Activated CD4-positive, alpha-beta T cell treated with anti-CD3 and anti-CD28 coated beads for 48 hours (primary cell): ENCODE results near the gene ZDHHC14.
"Not testable (repeated sequence)": the region's sequence is repeated elsewhere in the genome, so short reads cannot be mapped to it uniquely, and the experiment has no call there.

Experiments
- DNase-seq: peaks from one replicate; pipeline ENCODE4 v3.0.0-alpha.2; 2020

The ZDHHC14 gene

DNA sequence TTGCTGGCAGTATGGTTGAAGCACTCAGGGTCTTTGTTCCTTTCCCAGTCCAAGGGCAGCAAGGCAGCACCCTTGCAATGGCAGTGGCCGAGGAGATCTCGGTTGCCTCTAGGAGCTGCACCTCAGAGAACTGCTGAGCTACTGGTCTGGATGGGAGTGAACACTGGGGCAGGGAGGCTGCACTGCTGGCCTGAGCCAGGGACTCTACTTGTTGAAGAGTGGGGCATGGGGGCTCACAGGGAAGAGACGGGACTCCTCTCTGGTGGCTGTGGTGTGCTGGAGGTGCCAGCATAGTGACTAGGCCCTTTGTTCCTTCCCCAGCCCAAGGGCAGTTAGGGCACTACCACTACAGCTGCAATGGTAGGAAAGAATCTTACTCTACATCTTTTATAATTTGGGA, 203.0 kb downstream of the ZDHHC14 start:
- no peak for DNase-seq

- DNase-seq, result no peak
These were observed 204.5 kb downstream of the ZDHHC14 start for GRCh38 chr6:157585274-157586087.

DNA sequence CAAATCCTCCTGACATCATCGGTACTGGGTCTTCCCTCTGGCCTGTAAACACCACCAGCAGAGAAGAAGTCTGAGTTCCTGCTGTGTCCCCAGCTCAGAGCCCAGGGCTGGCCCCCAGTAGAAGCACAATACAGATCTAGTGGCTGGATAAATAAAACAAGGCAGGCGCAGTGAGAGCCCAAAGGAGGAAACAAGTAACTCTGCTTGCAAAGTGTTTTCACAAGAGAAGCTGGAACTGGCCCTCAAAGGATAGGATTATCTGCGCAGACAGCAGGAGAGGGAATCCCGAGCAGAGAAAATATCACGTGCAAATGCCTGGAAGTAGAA, 205.1 kb downstream of the ZDHHC14 start:
- DNase-seq, result no peak

- no peak for DNase-seq
These were observed 205.6 kb downstream of the ZDHHC14 start for GRCh38 chr6:157586476-157587126.

DNA sequence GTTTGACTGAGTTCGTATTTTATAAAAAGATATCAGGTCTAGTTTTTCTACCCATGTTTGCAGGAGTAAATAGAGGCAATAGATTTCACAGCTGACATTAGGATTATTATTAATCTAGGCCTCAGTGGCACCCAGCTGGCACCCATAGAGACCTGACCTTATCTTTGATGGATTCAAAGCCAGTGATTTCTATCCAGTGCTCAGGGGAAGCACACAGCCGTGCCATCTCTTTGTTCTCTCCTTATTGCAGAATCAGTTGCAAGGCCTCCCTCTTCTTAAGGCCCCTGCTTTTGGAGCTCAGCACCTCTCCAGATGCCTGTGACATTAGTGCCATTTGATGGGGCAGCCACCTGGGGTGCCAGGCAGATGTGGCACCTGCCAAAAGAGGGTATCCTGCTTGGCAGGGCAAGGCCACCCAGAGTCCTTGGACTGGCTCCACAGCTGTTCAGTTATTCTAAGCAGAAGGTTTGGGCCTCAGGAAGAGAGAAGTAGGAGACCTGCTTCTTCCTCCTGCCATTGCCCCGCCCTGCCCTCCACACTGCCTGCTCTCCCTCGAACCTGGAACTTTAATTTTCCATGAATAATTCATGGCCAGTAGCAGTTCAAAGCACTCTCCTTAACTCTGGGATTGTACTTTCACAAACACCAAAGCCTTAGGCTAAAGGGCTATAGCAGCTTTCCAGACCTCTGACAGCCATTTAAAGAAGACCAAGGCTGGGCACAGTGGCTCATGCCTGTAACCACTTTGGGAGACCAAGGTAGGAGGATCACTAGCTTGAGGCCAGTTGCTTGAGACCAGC, 206.3 kb downstream of the ZDHHC14 start:
- DNase-seq, result no peak

DNA sequence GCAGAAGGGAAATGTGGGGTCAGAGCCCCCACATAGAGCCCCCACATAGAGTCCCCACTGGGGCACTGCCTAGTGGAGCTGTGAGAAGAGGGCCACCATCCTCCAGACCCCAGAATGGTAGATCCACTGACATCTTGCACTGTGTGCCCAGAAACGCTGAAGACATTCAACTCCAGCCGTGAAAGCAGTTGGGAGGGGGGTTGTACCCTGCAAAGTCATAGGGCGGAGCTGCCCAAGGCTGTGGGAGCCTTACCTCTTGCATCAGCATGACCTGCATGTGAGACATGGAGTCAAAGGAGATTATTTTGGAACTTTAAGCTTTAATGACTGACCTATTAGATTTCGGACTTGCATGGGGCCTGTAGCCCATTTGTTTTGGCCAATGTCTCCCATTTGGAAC, 209.7 kb downstream of the ZDHHC14 start:
- DNase-seq, result not testable (repeated sequence)

GRCh38 chr6:157592541-157592940, 211.6 kb downstream of the ZDHHC14 start:
- DNase-seq, result no peak

GRCh38 chr6:157592980-157593379, 212.0 kb downstream of the ZDHHC14 start:
- no peak for DNase-seq

DNA sequence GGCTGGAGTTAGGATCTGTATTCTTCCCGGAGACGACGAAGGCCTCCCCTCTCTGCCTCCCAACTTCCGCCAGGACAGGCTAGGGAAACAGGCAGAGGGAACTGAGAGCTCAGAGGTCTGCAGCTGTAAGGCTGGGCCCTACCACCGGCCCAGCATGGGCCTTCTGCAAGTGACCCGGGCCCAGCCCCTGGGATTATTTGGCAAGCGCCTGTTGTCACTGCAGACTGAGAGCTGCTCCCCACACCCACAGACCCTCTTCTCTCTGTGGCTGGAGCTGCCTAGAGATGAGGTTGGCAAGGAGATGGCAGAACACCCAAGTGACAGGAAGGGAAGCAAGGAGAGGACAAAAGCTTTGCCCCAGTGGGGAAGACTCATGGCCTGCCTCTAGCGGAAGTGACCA, 212.6 kb downstream of the ZDHHC14 start:
- no peak for DNase-seq

DNA sequence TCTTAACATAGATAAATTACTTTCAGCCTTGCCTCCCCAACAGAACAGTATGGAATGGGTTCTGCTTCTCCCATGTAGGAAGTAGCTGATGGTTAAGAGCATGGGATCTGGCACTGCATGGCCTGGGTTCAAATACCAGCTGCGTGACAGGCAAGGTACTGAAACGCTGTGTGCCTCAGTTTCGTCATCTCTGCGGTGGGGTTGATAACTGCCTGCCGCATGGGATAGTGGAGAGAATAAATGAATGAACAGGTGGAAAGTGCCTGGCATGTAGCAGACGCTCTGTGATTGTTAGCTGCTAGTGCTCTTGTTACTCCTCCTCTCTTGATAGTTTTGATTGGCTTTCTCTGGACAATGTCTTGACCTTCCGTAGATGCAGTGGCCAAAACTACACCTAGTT, 213.3 kb downstream of the ZDHHC14 start:
- no peak for DNase-seq

GRCh38 chr6:157595768-157596167, 214.8 kb downstream of the ZDHHC14 start:
- DNase-seq, result no peak

- DNase-seq, result no peak
These were observed 215.5 kb downstream of the ZDHHC14 start for GRCh38 chr6:157596461-157596860.

GRCh38 chr6:157596886-157597285, 215.9 kb downstream of the ZDHHC14 start:
- DNase-seq, result no peak

DNA sequence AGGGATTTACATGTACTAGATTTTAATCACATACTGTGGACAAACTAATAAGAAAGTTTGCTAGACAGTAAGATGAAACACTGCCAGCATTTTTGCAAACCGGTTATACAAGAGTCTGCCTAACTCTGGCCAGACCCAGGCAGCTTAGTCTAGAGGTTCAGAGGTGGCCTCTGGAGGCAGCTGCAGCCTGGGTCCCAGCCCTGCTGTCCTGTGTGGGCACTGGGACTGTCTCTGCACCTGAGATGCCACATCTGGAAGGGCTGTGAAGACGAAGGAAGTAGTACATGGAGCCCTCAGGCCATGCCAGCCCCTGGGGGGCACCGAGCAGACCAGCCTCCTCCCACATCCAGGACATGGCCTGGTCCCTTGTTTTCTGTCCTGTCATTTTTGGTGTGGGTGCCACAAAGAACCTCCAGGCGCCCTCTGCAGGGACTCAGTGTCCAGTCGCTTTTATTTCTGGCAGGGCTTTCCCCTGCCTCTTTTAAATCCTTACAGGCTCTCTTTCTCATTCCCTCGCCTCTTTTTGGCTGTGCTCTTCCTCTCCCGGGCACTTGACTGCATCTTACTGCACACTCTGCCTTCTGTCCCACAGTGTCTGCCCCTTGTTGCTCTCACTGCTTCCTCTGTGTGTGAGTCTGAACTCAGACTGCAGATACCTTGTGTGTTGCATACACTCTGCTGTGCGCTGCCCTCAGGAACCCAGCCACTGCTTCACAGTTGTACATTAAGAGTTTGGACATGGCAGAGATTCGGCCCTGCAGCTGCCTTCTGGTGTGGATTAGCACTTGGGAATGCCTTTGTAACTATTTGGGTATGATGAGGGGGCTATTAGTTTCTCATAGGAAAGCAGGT, 216.7 kb downstream of the ZDHHC14 start:
- DNase-seq, result peak; percentile 45

DNA sequence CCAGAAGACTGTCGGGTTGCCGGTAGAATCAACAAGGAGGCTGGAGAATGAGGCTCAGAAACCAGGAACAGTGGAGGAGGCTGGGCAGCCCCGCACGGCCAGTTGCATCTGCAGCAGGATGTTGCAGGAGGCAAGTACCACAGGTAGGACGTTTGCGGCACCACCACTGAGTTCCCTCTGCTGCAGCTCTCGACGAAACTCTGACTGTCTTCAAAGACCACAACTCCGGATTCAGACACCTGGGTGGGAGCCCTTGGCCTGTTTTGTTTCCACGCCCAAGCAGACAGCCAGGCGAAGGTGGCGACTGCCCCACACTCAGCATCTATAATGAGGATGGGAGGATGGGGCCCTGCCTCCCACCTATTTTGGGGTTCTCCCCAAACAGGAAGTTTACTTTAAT, 218.2 kb downstream of the ZDHHC14 start:
- DNase-seq, result no peak

DNA sequence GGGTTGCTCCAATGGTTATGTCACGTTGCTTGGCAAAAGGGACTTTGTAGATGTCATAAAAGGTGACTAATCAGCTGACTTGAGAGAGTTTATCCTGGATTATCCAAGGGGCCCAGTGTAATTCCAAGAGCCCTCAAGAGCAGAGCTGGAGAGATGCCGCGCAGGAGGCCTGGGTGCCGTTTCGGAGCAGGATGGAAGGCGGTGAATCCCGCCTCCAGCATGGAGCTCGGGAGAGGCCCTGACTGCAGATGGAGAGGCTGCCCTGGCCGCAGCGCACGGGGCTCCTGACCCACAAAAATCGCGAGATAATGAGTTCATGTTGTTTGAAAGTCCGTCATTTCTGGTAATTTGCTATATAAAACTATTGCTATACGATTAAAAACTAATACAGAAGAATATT, 219.8 kb downstream of the ZDHHC14 start:
- no peak for DNase-seq

DNA sequence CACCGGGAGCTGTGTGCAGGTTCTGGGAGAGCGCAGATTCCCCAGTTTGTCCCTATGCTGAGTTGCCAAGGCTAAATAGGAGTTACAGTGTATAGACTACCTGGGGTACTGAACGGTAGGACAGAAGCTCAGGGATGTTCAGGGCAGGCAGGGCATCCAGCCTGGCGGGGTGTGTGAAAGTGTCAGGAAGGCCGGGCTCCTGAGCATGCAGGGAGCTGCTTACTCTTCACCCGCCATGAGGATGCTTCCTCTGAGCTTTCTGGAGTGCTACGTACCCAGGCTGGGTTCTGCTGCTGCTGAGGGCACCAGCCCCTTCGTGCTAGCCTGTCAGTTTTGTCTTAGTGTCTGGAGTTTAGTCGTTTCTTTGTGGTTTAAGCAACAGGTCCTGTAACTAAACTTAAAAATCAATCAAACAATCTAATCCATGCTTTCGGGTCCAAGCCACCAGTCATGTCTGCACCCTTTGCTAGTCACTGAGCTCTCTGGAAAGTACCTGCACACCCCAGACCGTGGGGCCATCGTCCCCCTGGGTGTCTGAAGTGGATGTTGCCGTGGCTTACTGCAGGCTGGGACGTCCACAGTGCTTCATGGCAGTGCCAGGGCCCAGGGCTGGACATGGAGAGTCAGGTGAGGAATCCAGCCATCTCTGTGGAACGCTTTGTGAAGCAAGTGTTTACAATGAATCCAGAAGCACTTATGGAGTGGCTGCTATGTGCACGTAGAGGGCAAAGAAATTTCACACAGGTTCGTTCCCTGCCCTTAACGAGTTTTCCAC, 221.7 kb downstream of the ZDHHC14 start:
- no peak for DNase-seq

GRCh38 chr6:157603314-157603940, 222.4 kb downstream of the ZDHHC14 start:
- no peak for DNase-seq

GRCh38 chr6:157603971-157604370, 223.0 kb downstream of the ZDHHC14 start:
- no peak for DNase-seq

DNA sequence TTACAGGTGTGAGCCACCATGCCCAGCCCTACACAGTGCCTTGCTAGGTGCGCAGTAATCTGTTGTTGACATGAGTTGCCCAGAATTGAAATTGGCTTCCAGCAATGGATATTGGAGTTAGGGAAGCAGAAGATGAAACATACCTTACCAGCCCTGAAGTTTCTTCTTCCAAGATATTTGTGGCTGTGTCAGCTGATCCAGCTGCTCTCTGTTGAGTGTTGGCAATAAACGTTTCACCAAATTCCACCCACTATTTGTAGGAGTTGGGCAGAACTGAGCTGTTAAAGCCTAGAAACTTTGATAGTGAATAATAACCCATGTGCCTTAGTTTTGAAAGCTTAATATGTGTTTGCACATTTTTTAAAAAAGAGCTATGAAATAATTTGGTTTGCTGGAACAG, 223.8 kb downstream of the ZDHHC14 start:
- no peak for DNase-seq

GRCh38 chr6:157605484-157605883, 224.5 kb downstream of the ZDHHC14 start:
- no peak for DNase-seq

DNA sequence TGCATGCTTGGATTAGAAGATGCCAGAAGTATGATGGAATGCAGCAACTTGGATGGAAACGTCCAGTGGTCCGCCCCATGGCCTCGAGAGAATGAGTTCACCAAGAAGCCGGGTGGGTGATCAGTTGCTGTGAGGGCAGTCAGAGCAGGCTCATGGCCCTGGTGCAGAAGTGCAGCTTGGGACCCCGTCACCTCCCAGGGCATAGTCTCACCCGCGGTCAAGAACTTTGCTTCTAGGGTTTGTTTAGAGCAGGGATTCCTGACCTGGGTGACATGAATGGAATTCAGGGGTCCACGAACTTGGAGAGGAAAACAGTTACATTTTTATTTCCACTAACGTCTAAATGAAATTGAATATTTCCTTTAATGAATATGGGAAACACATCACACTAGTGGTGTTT, 225.5 kb downstream of the ZDHHC14 start:
- DNase-seq, result no peak
